HG03342 (cell line): Measurements from ENCODE around the gene CARHSP1.
A peak's percentile ranks its signal among the peaks of the same experiment; 100 is the strongest.
"Not testable (repeated sequence)": the region's sequence is repeated elsewhere in the genome, so short reads cannot be mapped to it uniquely, and the experiment has no call there.

Experiments used
- ATAC-seq: cut with Tn5 transposase; IDR thresholded peaks from one replicate; pipeline ENCODE4 v1.9.1; 2021; ENCODE audit warnings: mild to moderate bottlenecking, moderate library complexity; ENCODE audit not compliant: unreplicated experiment

CARHSP1 gene

GRCh38 chr16:8868416-8869211 is at the start of gene CARHSP1:
TSS of gene CARHSP1 (minus strand) at chr16:8869006. CDS start at chr16:8859328, 9,678 bp downstream.
- peak; percentile 61 for ATAC-seq

GRCh38 chr16:8917336-8917735 is 48.5 kb upstream of the CARHSP1 start:
- not testable (repeated sequence) for ATAC-seq

- no peak for ATAC-seq
These were observed 47.9 kb upstream of the CARHSP1 start for GRCh38 chr16:8916541-8917225.

GRCh38 chr16:8915722-8916301 is 47.0 kb upstream of the CARHSP1 start:
- ATAC-seq: no peak

GRCh38 chr16:8914098-8914497 is 45.3 kb upstream of the CARHSP1 start:
- no peak for ATAC-seq

- no peak for ATAC-seq
These were observed 44.0 kb upstream of the CARHSP1 start for GRCh38 chr16:8912793-8913192.

GRCh38 chr16:8910811-8911210 is 42.0 kb upstream of the CARHSP1 start:
- no peak for ATAC-seq

- ATAC-seq: no peak
These were observed 40.1 kb upstream of the CARHSP1 start for GRCh38 chr16:8908810-8909468.

GRCh38 chr16:8907096-8907495 is 38.3 kb upstream of the CARHSP1 start:
- no peak for ATAC-seq

GRCh38 chr16:8905795-8906591 is 37.2 kb upstream of the CARHSP1 start:
- no peak for ATAC-seq

- ATAC-seq: no peak
These were observed 36.5 kb upstream of the CARHSP1 start for GRCh38 chr16:8905168-8905762.

- ATAC-seq: no peak
These were observed 35.2 kb upstream of the CARHSP1 start for GRCh38 chr16:8904018-8904430.

- no peak for ATAC-seq
These were observed 34.2 kb upstream of the CARHSP1 start for GRCh38 chr16:8903004-8903403.

GRCh38 chr16:8901320-8901861 is 32.6 kb upstream of the CARHSP1 start:
- ATAC-seq: no peak

GRCh38 chr16:8900343-8900742 is 31.5 kb upstream of the CARHSP1 start:
- no peak for ATAC-seq

GRCh38 chr16:8899709-8900317 is 31.0 kb upstream of the CARHSP1 start:
- ATAC-seq: no peak

- no peak for ATAC-seq
These were observed 30.0 kb upstream of the CARHSP1 start for GRCh38 chr16:8898660-8899318.

- ATAC-seq: no peak
These were observed 26.0 kb upstream of the CARHSP1 start for GRCh38 chr16:8894736-8895334.
